Endothelial cell of umbilical vein (primary cell): Measurements from ENCODE around the gene CDR2L. TPM values are rescaled to one million over a fixed set of nuclear protein-coding genes. Genes with fewer than 3 reads are reported as not detected.

Experiments used
- BruUV-seq: library from RNA; stranded (reverse); fragments of 400-500 nt; replicated peaks from 2 replicates; lab custom pipeline; 2021; lab: Mats Ljungman, UMichigan
- CTCF ChIA-PET: fragments of 300-600, 350-600 bp; sonication (Branson Sonifier 250); formaldehyde crosslinking; loops from one replicate; lab custom pipeline; 2021; ENCODE audit warnings: antibody characterized with exemption, inconsistent platforms; lab: Charles Lee
- POLR2A ChIA-PET: fragments of 300-600, 350-600 bp; sonication (Branson Sonifier 250); formaldehyde crosslinking; loops from one replicate; lab custom pipeline; 2021; ENCODE audit warnings: antibody characterized with exemption, inconsistent platforms; lab: Charles Lee
- DNase-seq: peaks from one replicate; pipeline ENCODE4 v3.0.0-alpha.2; 2011; ENCODE audit warnings: low read depth, low spot score
- FAIRE-seq: peaks from 2 replicates; lab custom pipeline; 2011; peaks lifted over from hg19 to GRCh38; lab: Jason Lieb, UNC
- H2AFZ ChIP-seq: 2 replicates; pipeline ENCODE4 v1.6.0; 2012; ENCODE audit warnings: low read depth, low read length, control low read depth, inconsistent platforms
- H3K27ac ChIP-seq: 2 replicates; pipeline ENCODE4 v1.5.1; 2011; ENCODE audit warnings: low read depth, mild to moderate bottlenecking, control low read depth, low read length, moderate library complexity; ENCODE audit not compliant: insufficient read depth
- H3K27me3 ChIP-seq, 2 experiments: 2 replicates each; pipeline versions ENCODE4 v1.6.0 to v1.6.1; 2011; ENCODE audit warnings: low read length in 2 of 2, mixed read lengths in 1 of 2; ENCODE audit not compliant: control insufficient read depth in 2 of 2, insufficient read depth in 2 of 2
- H3K36me3 ChIP-seq, 2 experiments: 2 replicates in 1 of 2; 3 replicates in 1 of 2; pipeline ENCODE4 v1.5.1; 2011; ENCODE audit warnings: low read length in 2 of 2, mild to moderate bottlenecking in 1 of 2, moderate library complexity in 1 of 2; ENCODE audit not compliant: control insufficient read depth in 2 of 2, insufficient read depth in 2 of 2; ENCODE audit errors: extremely low read depth in 1 of 2
- H3K4me1 ChIP-seq: 3 replicates; pipeline ENCODE4 v1.5.1; 2011; ENCODE audit warnings: mild to moderate bottlenecking, low read length; ENCODE audit not compliant: control insufficient read depth, insufficient read depth; ENCODE audit errors: extremely low read depth
- H3K4me2 ChIP-seq: 2 replicates; pipeline ENCODE4 v1.6.1; 2011; ENCODE audit warnings: low read length, control low read depth, mixed read lengths; ENCODE audit not compliant: insufficient read depth
- H3K4me3 ChIP-seq, 3 experiments: fragments of 200-600 bp in 1 of 3; sonication (generic), shearing (Covaris generic) in 1 of 3; replicated peaks in 1 of 3; 2 replicates each; pipeline ENCODE4 v1.5.1; 2011 to 2016; ENCODE audit warnings: control low read depth in 3 of 3, low read length in 3 of 3, mild to moderate bottlenecking in 2 of 3, inconsistent platforms in 1 of 3, low read depth in 1 of 3, moderate library complexity in 1 of 3; ENCODE audit not compliant: insufficient read depth in 1 of 3
- H3K79me2 ChIP-seq: 2 replicates; pipeline ENCODE4 v1.6.0; 2012; ENCODE audit warnings: low read length, inconsistent platforms; ENCODE audit not compliant: control insufficient read depth, insufficient read depth
- H3K9ac ChIP-seq: replicated peaks from 2 replicates; pipeline ENCODE3; 2011; ENCODE audit warnings: low read length, control low read depth; ENCODE audit not compliant: insufficient read depth; ENCODE audit errors: extremely low read depth
- H3K9me1 ChIP-seq: replicated peaks from 3 replicates; pipeline ENCODE4 v1.6.0; 2011; ENCODE audit warnings: mild to moderate bottlenecking, low read length; ENCODE audit not compliant: control insufficient read depth, insufficient read depth; ENCODE audit errors: extremely low read depth
- H3K9me3 ChIP-seq: replicated peaks from 2 replicates; pipeline ENCODE4 v1.5.1; 2012; ENCODE audit warnings: low read length, inconsistent platforms; ENCODE audit not compliant: control insufficient read depth, insufficient read depth
- H4K20me1 ChIP-seq: replicated peaks from 2 replicates; pipeline ENCODE3; 2011; ENCODE audit warnings: mild to moderate bottlenecking, low read length; ENCODE audit not compliant: control insufficient read depth, insufficient read depth; ENCODE audit errors: extremely low read depth
- POLR2AphosphoS5 ChIP-seq: IDR thresholded peaks from 2 replicates; pipeline ENCODE4 v1.6.1; 2012; ENCODE audit warnings: low read depth, mild to moderate bottlenecking, control low read depth, low read length, moderate library complexity; ENCODE audit not compliant: insufficient read depth
- dilution Hi-C: fragments of 300-500 bp; cut with MboI; formaldehyde crosslinking; loops from one replicate; pipeline ENCODE4 v1.15.0; 2019; ENCODE audit warnings: low sequenced_read_pairs; ENCODE audit not compliant: extremely low pct_ligation_motif_present
- intact Hi-C: fragments of 100-400 bp; cut with micrococcal nuclease; formaldehyde crosslinking; loops from one replicate; pipeline ENCODE4 v1.10.0; 2022
- polyA plus RNA-seq, 4 experiments: library from polyadenylated mRNA; depleted of rRNA in 3 of 4; stranded (reverse) in 3 of 4; unstranded in 1 of 4; fragments of >200 nt; gene quantifications; 2 replicates each; pipeline versions ENCODE4 v1.2.1 to v1.2.3, GENCODE V29; 2011 to 2012; ENCODE audit warnings: missing spikeins in 1 of 4
- total RNA-seq: library from RNA; stranded (reverse); gene quantifications from 2 replicates; pipeline ENCODE4 v1.2.3, GENCODE V29; 2021
- TF ChIP-seq, protein P1 (sequence below): IDR thresholded peaks from 2 replicates; pipeline ENCODE4 v1.6.1; 2011; ENCODE audit not compliant: insufficient read depth, insufficient read length
- TF ChIP-seq, protein P2 (sequence below), 2 donors: IDR thresholded peaks; 1 replicate in 1 of 2; 2 replicates in 1 of 2; pipeline ENCODE4 v1.5.1; 2011; ENCODE audit warnings: low read length in 2 of 2, mild to moderate bottlenecking in 2 of 2, moderate library complexity in 2 of 2, control low read depth in 1 of 2, inconsistent platforms in 1 of 2, low read depth in 1 of 2; ENCODE audit not compliant: insufficient read depth in 1 of 2; ENCODE audit errors: extremely low read depth in 1 of 2

The CDR2L gene
- total and polyA plus RNA-seq, 2 donors (not counting 3 experiments of a cell fraction or from before 2014, with no cell fraction given): 22.2 to 34.9 TPM

DNA sequence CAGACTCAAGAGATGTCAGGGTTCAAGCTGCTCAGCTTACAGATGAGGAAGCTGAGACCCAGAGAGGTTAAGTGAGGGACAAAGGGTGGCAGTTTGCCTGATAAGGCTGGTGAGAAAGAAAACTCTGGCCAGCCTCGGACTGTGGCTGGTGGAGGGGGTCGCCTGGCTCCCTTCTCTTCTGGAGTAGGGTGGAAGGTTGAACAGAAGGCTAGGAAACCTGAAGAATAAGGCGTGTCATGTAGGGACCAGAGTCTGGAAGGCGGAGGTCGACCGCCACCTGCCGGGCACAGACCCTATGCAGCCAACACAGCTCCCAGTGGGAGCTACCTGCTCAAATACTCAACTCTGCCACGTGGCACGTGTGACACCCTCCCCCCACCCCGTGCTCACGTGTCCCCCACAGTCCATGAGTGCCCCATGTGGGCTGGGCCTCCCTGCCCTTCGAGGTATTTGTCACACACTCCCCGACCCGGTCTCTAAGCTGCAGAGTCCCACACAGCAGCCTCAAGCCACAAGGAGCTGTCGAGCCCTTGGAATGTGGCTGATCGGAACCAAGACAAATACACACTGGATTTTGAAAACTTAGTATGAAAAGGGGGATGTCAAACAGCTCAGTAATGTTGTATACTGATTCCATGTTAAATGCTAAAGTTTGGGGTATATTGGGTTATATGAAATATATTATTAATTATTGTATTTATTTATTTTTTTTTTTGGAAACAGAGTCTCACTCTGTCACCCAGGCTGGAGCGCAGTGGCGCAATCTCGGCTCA is 26.7 kb upstream of the CDR2L start:
- Histone ChIP-seq H3K79me2 (no peaks in the 10 kb centered on the region), H2AFZ (no peak overlapping the region), H3K9me1 (no peaks in the 10 kb centered on the region), H3K9me3 (no peaks in the 10 kb centered on the region), H3K36me3 (no peaks in the 10 kb centered on the region), H3K27ac (no peak overlapping the region), H3K4me2 (no peak overlapping the region), H4K20me1 (no peaks in the 10 kb centered on the region), H3K9ac (no peak overlapping the region), H3K27me3 (no peaks in the 10 kb centered on the region), H3K4me1 (no peaks in the 10 kb centered on the region), H3K4me3 (no peak overlapping the region)
- no TSS peak for BruUV-seq
- no peak for FAIRE-seq
- dilution Hi-C loops: no loop called here
- intact Hi-C loops: loop anchor here (1.0 to 2.0 kb wide), 7 partner anchors 52 to 241 kb away; partner anchors contain the start of genes KCTD2, MRPL58 and NT5C
- CTCF ChIA-PET: interaction anchor here (0.5 to 4.8 kb wide), 44 partner anchors 9 to 310 kb away, joined by 3 to 134 read pairs (median 10); partner anchors contain the start of genes ARMC7, ATP5PD, CDR2L and FDXR
- POLR2A ChIA-PET: interaction anchor here (0.8 to 1.7 kb wide), 5 partner anchors 12 to 241 kb away, joined by 3 to 10 read pairs (median 4); partner anchors contain the start of genes HID1, JPT1 and MRPL58
- TF ChIP-seq, protein P1, sequence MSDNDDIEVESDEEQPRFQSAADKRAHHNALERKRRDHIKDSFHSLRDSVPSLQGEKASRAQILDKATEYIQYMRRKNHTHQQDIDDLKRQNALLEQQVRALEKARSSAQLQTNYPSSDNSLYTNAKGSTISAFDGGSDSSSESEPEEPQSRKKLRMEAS: peak; percentile 50
- TF ChIP-seq, protein P2, sequence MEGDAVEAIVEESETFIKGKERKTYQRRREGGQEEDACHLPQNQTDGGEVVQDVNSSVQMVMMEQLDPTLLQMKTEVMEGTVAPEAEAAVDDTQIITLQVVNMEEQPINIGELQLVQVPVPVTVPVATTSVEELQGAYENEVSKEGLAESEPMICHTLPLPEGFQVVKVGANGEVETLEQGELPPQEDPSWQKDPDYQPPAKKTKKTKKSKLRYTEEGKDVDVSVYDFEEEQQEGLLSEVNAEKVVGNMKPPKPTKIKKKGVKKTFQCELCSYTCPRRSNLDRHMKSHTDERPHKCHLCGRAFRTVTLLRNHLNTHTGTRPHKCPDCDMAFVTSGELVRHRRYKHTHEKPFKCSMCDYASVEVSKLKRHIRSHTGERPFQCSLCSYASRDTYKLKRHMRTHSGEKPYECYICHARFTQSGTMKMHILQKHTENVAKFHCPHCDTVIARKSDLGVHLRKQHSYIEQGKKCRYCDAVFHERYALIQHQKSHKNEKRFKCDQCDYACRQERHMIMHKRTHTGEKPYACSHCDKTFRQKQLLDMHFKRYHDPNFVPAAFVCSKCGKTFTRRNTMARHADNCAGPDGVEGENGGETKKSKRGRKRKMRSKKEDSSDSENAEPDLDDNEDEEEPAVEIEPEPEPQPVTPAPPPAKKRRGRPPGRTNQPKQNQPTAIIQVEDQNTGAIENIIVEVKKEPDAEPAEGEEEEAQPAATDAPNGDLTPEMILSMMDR (IDR thresholded peaks at IDR 0.05; ENCODE audit: extremely low read depth in 1 of 2, insufficient read depth in 1 of 2, low read depth in 1 of 2, low read length in 2 of 2): no peak
- no peak for TF ChIP-seq POLR2AphosphoS5
- no peak for DNase-seq
